GM12878 (cell line): Measurements from ENCODE around the gene LCLAT1. TPM values are rescaled to one million over a fixed set of nuclear protein-coding genes. Genes with fewer than 3 reads are reported as not detected.

ENCODE experiments used
- ATAC-seq: fragments of 200-7000 bp; cut with Tn5 transposase; 3 replicates; pipeline ENCODE4 v1.9.1; 2020; ENCODE audit warnings: mild to moderate bottlenecking, moderate library complexity
- BruUV-seq: library from RNA; stranded (reverse); fragments of 400-500 nt; replicated peaks from 2 replicates; lab custom pipeline; 2021; lab: Mats Ljungman, UMichigan
- CTCF ChIA-PET: fragments of 300-600 bp; sonication (Branson Sonifier 250); formaldehyde crosslinking; extraction: SDS; loops from one replicate; lab custom pipeline; 2021; ENCODE audit warnings: inconsistent platforms; lab: Yijun Ruan, JAX
- POLR2A ChIA-PET: fragments of 350-600 bp; formaldehyde crosslinking; extraction: SDS; loops from one replicate; lab custom pipeline; 2021; ENCODE audit warnings: inconsistent platforms; lab: Charles Lee
- RAD21 ChIA-PET: fragments of 300-600 bp; sonication (Branson Sonifier 250); formaldehyde crosslinking; loops from one replicate; lab custom pipeline; 2023; ENCODE audit warnings: antibody characterized with exemption; ENCODE audit not compliant: unreplicated experiment; lab: Charles Lee
- SMC1A ChIA-PET: fragments of 300-600 bp; sonication (Branson Sonifier 250); formaldehyde crosslinking; loops from one replicate; lab custom pipeline; 2023; ENCODE audit not compliant: unreplicated experiment, uncharacterized antibody; lab: Charles Lee
- DNase-seq: peaks from one replicate; pipeline ENCODE4 v3.0.0-alpha.2; 2011; ENCODE audit warnings: low read depth, low spot score
- FAIRE-seq: peaks from 3 replicates; lab custom pipeline; 2011; peaks lifted over from hg19 to GRCh38; lab: Jason Lieb, UNC
- H2AFZ ChIP-seq: 2 replicates; pipeline ENCODE4 v1.6.0; 2011; ENCODE audit warnings: low read depth, low read length, control low read depth; ENCODE audit not compliant: control insufficient read depth
- H3K27ac ChIP-seq: 2 replicates; pipeline ENCODE4 v1.5.1; 2011; ENCODE audit warnings: control low read depth; ENCODE audit not compliant: control insufficient read depth, insufficient read depth
- H3K27me3 ChIP-seq, 2 experiments: replicated peaks in 1 of 2; 2 replicates each; pipeline versions ENCODE4 v1.6.0 to v1.6.1; 2011; ENCODE audit warnings: low read length in 1 of 2; ENCODE audit not compliant: control insufficient read depth in 2 of 2, insufficient read depth in 2 of 2
- H3K36me3 ChIP-seq, 2 experiments: 2 replicates each; pipeline ENCODE4 v1.5.1; 2011; ENCODE audit warnings: low read length in 1 of 2; ENCODE audit not compliant: control insufficient read depth in 2 of 2, insufficient read depth in 2 of 2
- H3K4me1 ChIP-seq: 2 replicates; pipeline ENCODE4 v1.6.1; 2011; ENCODE audit warnings: mild to moderate bottlenecking, low read length, moderate library complexity, mixed read lengths; ENCODE audit not compliant: control insufficient read depth, insufficient read depth
- H3K4me2 ChIP-seq: 2 replicates; pipeline ENCODE4 v1.6.0; 2011; ENCODE audit warnings: control low read depth; ENCODE audit not compliant: control insufficient read depth, insufficient read depth
- H3K4me3 ChIP-seq: fragments of 200-600 bp; sonication (generic); 2 replicates; pipeline ENCODE4 v1.5.1; 2016
- H3K79me2 ChIP-seq: 2 replicates; pipeline ENCODE4 v1.6.0; 2011; ENCODE audit warnings: low read length; ENCODE audit not compliant: control insufficient read depth, insufficient read depth
- H3K9ac ChIP-seq: 2 replicates; pipeline ENCODE4 v1.8.0; 2011; ENCODE audit warnings: low read length, control low read depth, mixed read lengths; ENCODE audit not compliant: control insufficient read depth, insufficient read depth
- H3K9me3 ChIP-seq: replicated peaks from 3 replicates; pipeline ENCODE4 v1.5.1; 2011; ENCODE audit warnings: mild to moderate bottlenecking, low read length; ENCODE audit not compliant: control insufficient read depth, insufficient read depth
- H4K20me1 ChIP-seq: 2 replicates; pipeline ENCODE4 v1.6.0; 2011; ENCODE audit not compliant: control insufficient read depth, insufficient read depth
- NFYB ChIP-seq: IDR thresholded peaks from 2 replicates; pipeline ENCODE4 v1.6.1; 2011; ENCODE audit warnings: low read depth, mild to moderate bottlenecking, low read length, improper control_type of control experiment, moderate library complexity; ENCODE audit not compliant: insufficient read depth
- PAX8 ChIP-seq: fragments of 450-650 bp; IDR thresholded peaks from 2 replicates; pipeline ENCODE4 v1.6.1; 2017; ENCODE audit warnings: mild to moderate bottlenecking, moderate library complexity
- POLR2A ChIP-seq: IDR thresholded peaks from 2 replicates; pipeline ENCODE4 v1.6.1; 2011; ENCODE audit warnings: low read depth, mild to moderate bottlenecking, low read length
- RB1 ChIP-seq: fragments of 450-650 bp; formaldehyde crosslinking; IDR thresholded peaks from 2 replicates; pipeline ENCODE4 v1.6.1; 2017; ENCODE audit warnings: mild to moderate bottlenecking, borderline replicate concordance
- SIX5 ChIP-seq: IDR thresholded peaks from 2 replicates; pipeline ENCODE4 v1.6.1; 2011; ENCODE audit warnings: mild to moderate bottlenecking, low read depth, low read length, moderate library complexity; ENCODE audit not compliant: severe bottlenecking
- SMARCA5 ChIP-seq: fragments of 450-650 bp; IDR thresholded peaks from 2 replicates; pipeline ENCODE4 v1.6.1; 2017; ENCODE audit warnings: mild to moderate bottlenecking
- ZNF622 ChIP-seq: fragments of 450-650 bp; IDR thresholded peaks from 2 replicates; pipeline ENCODE4 v1.6.1; 2017; ENCODE audit warnings: mild to moderate bottlenecking, inconsistent platforms
- WGBS: methylation state at CpG from one replicate; pipeline ENCODE4 v1.1.6; 2016; ENCODE audit warnings: low lambda C conversion rate; ENCODE audit not compliant: insufficient replicate concordance, insufficient coverage; ENCODE audit errors: missing lambda C conversion rate; 5-methylcytosine and 5-hydroxymethylcytosine counted together
- in situ Hi-C: fragments of 300-500 bp; cut with MboI; formaldehyde crosslinking; loops from 9 replicates; pipeline ENCODE4 v1.14.3; 2018; ENCODE audit warnings: mixed read lengths
- intact Hi-C: fragments of 100-400 bp; cut with micrococcal nuclease; formaldehyde crosslinking; loops from one replicate; pipeline ENCODE4 v1.14.2; 2022; ENCODE audit not compliant: unreplicated experiment
- polyA plus RNA-seq, 11 experiments: library from polyadenylated mRNA; depleted of rRNA in 4 of 11; unstranded in 6 of 11; stranded (reverse) in 5 of 11; fragments of >200 nt; fragmentation: Nextera tagmentation in 4 of 11; fragmentation: Illumina TruSeq in 1 of 11; extraction: Ambion mirVana in 4 of 11; extraction: Trizol in 1 of 11; gene quantifications; 1 replicate in 1 of 11; 2 replicates in 10 of 11; pipeline versions ENCODE4 v1.2.1 to v1.2.3, GENCODE V29; 2011 to 2016; ENCODE audit warnings: inconsistent platforms in 2 of 11, missing spikeins in 2 of 11, low read depth in 1 of 11
- total RNA-seq, 4 experiments: library from RNA; depleted of rRNA in 3 of 4; stranded (reverse); fragments of >200 nt in 3 of 4; fragmentation: Illumina TruSeq in 1 of 4; extraction: Trizol in 1 of 4; gene quantifications; 2 replicates each; pipeline versions ENCODE4 v1.2.1 to v1.2.3, GENCODE V29; 2013 to 2021
- TF ChIP-seq, protein P1 (sequence below): fragments of 450-650 bp; IDR thresholded peaks from 2 replicates; pipeline ENCODE4 v1.6.1; 2017; ENCODE audit warnings: mild to moderate bottlenecking, low read depth, inconsistent platforms; ENCODE audit not compliant: poor library complexity, severe bottlenecking

The LCLAT1 gene
- total and polyA plus RNA-seq, 10 of the 15 experiments (the other 5 are each of a cell fraction or from before 2014, with no cell fraction given): 8.1 to 33.0 (median 15.9) TPM

DNA sequence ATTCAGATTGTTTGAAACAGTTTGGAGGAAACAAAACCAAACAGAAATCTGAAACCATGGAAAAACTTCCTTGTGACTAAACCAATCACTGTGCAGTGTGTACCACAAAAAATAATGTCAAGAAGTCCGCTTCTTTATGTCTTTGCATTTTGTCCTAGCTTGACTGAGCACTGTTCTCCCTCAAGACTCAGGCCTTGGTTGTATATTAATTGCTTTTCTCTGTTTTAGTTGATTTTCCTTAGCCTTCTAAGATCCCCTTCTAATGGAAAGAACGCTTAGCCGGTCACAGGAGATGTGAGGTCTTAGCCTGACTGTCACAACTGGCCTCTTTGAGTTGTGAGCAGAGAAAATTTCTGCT, 56.6 kb downstream of the LCLAT1 start:
- Histone ChIP-seq H3K4me1 (peaks cover 5% of the 10 kb centered on the region), H3K9ac (no peak overlapping the region), H3K9me3 (peaks cover 11% of the 10 kb centered on the region), H2AFZ (no peak overlapping the region), H3K4me3 (no peak overlapping the region), H4K20me1 (no peaks in the 10 kb centered on the region), H3K36me3 (no peaks in the 10 kb centered on the region), H3K27ac (no peak overlapping the region), H3K27me3 (no peaks in the 10 kb centered on the region), H3K4me2 (no peak overlapping the region), H3K79me2 (no peaks in the 10 kb centered on the region; the same call in none of the 2 replicates)
- ATAC-seq (peak; percentile 48), DNase-seq (no peak), FAIRE-seq (no peak)
- no peak for TF ChIP-seq RB1
- TF ChIP-seq ZNF622: no peak
- no peak for TF ChIP-seq PAX8
- TF ChIP-seq SMARCA5: no peak
- TF ChIP-seq POLR2A: no peak
- 0 out of 2 replicates have a peak, but pooled peaks have one; percentile 29 for TF ChIP-seq NFYB
- TF ChIP-seq, protein P1, sequence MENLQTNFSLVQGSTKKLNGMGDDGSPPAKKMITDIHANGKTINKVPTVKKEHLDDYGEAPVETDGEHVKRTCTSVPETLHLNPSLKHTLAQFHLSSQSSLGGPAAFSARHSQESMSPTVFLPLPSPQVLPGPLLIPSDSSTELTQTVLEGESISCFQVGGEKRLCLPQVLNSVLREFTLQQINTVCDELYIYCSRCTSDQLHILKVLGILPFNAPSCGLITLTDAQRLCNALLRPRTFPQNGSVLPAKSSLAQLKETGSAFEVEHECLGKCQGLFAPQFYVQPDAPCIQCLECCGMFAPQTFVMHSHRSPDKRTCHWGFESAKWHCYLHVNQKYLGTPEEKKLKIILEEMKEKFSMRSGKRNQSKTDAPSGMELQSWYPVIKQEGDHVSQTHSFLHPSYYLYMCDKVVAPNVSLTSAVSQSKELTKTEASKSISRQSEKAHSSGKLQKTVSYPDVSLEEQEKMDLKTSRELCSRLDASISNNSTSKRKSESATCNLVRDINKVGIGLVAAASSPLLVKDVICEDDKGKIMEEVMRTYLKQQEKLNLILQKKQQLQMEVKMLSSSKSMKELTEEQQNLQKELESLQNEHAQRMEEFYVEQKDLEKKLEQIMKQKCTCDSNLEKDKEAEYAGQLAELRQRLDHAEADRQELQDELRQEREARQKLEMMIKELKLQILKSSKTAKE: no peak
- no peak for TF ChIP-seq SIX5
- intact Hi-C loops: loop anchor here (10.0 kb wide), 1 partner anchor 121 kb away; no protein-coding TSS in a partner anchor
- ChIA-PET RAD21 (interaction anchor here (1.1 to 1.7 kb wide), 4 partner anchors 11 to 128 kb away, joined by 3 to 4 read pairs (median 3); no protein-coding TSS in a partner anchor), POLR2A (no interaction called here), SMC1A (interaction anchor here (0.7 to 6.4 kb wide), 9 partner anchors 10 to 296 kb away, joined by 3 to 41 read pairs (median 5); no protein-coding TSS in a partner anchor), CTCF (interaction anchor here (1.1 to 3.5 kb wide), 7 partner anchors 15 to 295 kb away, joined by 3 to 10 read pairs (median 7); no protein-coding TSS in a partner anchor)
- BruUV-seq: no TSS peak
- 18% methylated on average over 3 of the region's 3 CpGs for WGBS
- in situ Hi-C loops: no loop called here
